ENCODE data around the gene IFI6.
"Not testable (repeated sequence)": the region's sequence is repeated elsewhere in the genome, so short reads cannot be mapped to it uniquely, and the experiment has no call there.

IFI6 gene

DNA sequence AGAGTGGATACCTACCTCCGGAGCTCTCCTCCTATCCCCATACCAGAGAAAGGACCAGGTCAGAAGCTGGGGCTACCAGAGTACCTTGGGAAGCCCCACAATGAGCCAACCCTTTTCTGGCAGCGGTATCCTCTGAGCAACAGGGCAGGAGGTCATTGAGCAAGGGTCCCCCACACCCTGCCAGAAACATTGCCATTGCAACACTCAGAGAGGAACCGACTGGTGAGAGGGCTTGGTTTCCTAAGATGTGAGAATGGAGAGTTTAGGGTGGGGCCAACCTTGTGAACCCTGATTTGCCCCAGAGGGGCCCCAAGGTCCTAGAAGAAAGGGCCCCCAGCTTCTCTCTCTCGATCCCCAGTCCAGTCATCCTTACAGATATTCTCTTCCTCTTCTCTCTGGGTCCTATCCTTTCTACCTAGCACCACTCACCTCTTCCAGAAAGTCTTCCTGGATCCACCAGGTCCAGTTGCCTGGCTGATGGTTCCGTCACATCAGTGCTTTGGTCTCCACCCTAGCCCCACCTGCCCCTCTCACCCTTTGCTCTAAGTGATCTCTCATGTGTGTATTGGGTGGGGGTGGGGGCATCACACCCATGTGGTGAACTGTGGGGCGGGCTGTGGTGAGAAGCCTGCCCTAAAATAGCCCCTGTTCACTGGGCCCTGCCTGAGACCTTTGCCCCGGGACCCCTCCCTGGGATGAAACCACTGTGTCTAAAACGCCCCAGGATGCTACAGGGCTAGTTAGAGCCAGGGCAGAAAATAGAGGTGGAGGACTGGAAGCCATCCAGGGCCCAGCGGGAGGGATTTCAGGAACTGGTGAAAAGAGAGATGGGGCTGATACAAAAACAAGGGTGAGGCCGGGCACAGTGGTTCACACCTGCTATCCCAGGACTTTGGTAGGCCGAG, 45.7 kb downstream of the IFI6 start:
- H3K4me3 ChIP-seq (ENCODE audit: control insufficient read depth, low read depth, low read length): no peak overlapping the region
- TF ChIP-seq, protein P1, sequence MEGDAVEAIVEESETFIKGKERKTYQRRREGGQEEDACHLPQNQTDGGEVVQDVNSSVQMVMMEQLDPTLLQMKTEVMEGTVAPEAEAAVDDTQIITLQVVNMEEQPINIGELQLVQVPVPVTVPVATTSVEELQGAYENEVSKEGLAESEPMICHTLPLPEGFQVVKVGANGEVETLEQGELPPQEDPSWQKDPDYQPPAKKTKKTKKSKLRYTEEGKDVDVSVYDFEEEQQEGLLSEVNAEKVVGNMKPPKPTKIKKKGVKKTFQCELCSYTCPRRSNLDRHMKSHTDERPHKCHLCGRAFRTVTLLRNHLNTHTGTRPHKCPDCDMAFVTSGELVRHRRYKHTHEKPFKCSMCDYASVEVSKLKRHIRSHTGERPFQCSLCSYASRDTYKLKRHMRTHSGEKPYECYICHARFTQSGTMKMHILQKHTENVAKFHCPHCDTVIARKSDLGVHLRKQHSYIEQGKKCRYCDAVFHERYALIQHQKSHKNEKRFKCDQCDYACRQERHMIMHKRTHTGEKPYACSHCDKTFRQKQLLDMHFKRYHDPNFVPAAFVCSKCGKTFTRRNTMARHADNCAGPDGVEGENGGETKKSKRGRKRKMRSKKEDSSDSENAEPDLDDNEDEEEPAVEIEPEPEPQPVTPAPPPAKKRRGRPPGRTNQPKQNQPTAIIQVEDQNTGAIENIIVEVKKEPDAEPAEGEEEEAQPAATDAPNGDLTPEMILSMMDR (conservative IDR thresholded peaks at IDR 0.05; ENCODE audit: control insufficient read depth, insufficient read depth, low read depth, low read length): no peak
- DNase-seq (ENCODE audit: low read depth): no peak

DNA sequence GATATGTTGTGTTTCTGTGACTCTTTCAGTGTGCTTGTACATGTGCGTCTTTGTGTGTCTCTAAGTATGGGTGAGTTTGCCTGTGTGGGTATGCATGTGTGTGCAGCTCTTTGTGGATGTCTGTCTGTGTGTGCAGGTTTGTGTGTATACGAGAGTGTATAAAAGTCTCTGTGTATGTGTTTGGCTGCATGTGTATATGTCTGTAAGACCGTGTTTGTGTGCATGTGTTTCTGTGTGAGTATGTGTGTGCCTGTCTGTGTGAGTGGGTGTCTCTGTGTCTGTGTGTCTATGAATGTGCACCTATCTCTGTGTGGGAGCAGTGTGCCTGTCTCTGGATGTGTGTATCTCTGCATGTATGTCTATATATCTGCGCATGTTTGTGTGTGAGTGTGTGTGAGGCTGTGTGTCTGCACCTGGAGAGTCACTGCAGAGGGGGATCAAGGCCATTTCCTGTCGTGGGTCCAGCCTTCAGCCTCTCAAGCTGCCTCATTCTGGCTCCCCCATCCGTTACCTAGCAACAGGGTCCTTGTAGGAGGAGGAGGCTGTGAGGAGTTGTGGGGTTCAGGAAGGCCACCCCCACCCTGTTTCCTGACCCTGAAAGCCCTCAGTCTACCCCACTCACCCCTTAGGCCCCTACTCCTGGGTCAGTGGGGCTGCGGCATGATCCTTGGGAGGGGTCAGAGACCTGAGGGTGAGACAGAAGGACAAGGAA, 47.4 kb downstream of the IFI6 start:
- DNase-seq (ENCODE audit: low read depth): no peak
- no peak overlapping the region for H3K4me3 ChIP-seq (ENCODE audit: control insufficient read depth, low read depth, low read length)
- TF ChIP-seq, protein P1 (conservative IDR thresholded peaks at IDR 0.05; ENCODE audit: control insufficient read depth, insufficient read depth, low read depth, low read length): no peak

DNA sequence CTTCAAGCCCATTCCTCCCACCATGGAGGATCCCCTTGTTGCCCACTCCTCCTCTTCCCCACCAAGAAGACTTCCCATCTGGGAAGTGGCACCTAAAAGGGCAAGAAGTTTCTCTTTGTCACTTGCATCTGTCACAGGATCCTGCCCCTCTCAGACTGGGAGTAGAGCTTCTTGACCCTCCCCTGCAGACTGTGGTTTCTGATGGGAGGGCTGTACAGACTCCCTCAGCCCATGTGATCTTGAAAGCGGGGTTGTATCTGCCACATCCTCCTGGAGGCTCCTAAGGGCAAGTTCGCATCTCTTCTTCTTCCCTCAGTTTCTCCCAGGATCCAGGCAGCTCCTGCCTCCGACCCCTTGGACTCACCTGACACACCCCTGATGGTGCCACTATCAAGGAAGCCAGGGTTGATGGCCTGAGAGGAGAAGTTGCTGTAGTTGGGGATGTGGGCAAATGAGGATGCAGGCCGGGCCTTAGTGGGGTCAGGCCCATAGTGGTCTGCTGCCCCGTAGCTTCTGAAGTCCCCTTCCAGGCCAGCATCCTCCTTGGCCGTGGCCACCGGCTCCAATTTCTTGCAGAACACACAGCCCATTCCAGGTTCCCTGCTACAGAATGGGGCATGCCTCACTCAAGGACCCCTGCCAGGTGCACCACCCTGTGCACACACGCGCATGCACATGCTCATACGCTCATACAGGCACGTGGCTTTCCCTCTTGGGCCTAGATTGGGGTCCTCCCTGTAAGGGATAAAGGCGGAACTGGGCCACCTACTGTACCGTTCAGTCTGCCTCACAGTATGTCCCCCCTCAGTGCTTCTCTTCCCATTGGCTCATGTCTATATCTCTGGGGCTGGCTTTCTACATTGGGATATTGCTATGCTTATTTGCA, 48.4 kb downstream of the IFI6 start:
- H3K4me3 ChIP-seq (ENCODE audit: control insufficient read depth, low read depth, low read length): no peak overlapping the region
- DNase-seq (ENCODE audit: low read depth): no peak
- TF ChIP-seq, protein P1 (conservative IDR thresholded peaks at IDR 0.05; ENCODE audit: control insufficient read depth, insufficient read depth, low read depth, low read length): no peak

DNA sequence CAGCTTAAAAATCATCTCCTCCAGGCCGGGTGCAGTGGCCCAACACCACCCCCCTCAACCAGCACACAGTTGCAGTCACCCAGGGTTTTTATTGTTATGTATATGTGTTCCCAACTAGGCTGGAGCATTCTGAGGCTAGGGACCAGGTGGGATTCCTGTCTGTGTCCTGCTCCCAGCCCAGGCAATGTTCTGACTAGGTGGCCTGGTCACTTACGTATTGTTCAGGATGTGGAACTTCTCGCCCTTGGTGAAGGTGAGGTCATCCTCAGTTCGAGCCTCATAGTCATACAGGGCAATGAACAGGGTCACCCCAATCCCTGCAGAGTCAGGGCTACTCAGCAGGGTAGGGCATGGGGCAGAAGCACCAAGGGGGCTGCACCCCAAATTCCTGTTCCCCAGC, 49.2 kb downstream of the IFI6 start:
- TF ChIP-seq, protein P1 (conservative IDR thresholded peaks at IDR 0.05; ENCODE audit: control insufficient read depth, insufficient read depth, low read depth, low read length): no peak
- no peak overlapping the region for H3K4me3 ChIP-seq (ENCODE audit: control insufficient read depth, low read depth, low read length)
- DNase-seq (ENCODE audit: low read depth): no peak

DNA sequence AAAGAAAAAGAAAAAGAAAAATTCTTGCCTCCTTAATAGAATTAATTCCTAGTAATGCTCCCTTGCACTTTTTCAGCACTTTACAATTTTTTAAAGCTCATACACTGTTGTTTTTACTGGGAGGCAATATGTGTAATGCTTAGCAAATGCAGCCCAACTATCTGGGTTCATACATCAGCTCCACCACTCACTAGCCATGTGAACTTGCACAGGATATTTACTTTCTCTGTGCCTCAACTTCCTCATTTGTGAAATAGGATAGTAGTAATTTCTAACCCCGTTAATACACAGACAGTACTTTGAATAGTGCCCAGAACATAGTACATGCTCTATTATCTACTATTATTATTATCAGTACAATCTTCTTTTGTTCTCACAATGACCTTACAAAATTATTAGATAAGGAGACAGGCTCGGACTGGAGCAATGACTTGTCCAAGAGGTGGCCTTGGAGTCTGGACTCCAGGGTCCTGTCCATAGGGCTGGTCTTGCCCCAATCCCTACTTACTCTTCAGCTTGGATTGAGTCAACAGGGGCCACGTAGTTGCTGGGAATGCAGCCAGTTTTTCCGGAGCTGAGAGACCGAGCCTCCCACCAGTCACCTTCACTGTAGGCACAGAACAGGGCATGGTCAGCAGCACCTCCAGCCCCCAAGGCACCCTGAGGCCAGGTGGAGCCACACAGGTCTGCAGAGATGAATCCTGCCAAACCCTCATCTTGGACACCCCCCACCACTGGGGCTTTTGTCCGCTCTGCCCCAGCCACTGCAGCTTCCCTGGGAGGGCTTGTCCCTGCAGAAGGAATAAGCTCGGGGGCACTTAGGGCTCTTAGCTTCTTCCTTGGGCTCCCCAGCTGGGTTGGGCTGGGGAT, 50.7 kb downstream of the IFI6 start:
- peak; percentile 66 for DNase-seq (ENCODE audit: low read depth)
- TF ChIP-seq, protein P1 (conservative IDR thresholded peaks at IDR 0.05; ENCODE audit: control insufficient read depth, insufficient read depth, low read depth, low read length): no peak
- no peak overlapping the region for H3K4me3 ChIP-seq (ENCODE audit: control insufficient read depth, low read depth, low read length)

DNA sequence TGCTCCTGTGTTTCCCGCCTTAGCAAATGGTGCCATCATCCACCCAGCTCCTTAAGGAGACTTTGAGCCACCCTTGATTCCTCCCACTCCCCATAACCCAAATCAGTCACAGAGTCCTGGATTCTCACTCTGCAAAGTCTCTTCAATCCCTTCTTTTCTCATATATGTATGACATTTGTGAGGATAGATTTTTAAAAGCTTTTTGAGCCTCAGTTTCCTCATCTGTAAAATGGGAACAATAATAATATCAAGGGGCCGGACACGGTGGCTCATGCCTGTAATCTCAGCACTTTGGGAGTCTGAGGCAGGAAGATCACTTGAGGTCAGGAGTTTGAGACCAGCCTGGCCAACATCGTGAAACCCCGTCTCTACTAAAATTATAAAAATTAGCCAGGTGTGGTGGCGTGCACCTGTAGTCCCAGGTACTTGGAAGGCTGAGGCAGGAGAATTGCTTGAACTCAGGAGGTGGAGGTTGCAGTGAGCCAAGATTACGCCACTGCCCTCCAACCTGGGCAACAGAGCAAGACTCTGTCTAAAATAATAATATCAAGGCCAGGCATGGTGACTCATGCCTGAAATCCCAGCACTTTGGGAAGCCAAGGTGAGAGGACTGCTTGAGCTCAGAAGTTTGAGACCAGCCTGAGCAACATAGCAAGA, 52.1 kb downstream of the IFI6 start:
- DNase-seq (ENCODE audit: low read depth): not testable (repeated sequence)

More for the DNA sequence above, 52.1 kb downstream of the IFI6 start:
- H3K4me3 ChIP-seq (ENCODE audit: control insufficient read depth, low read depth, low read length): not testable (repeated sequence)

All from fibroblast of mammary gland (primary cell).